ENCODE measurements around the gene ASGR2.

GRCh38 chr17:7080456-7081041, 34.1 kb downstream of the ASGR2 start:
- TF ChIP-seq POLR2A (IDR thresholded peaks at IDR 0.05): no peak
- TF ChIP-seq, protein P1, sequence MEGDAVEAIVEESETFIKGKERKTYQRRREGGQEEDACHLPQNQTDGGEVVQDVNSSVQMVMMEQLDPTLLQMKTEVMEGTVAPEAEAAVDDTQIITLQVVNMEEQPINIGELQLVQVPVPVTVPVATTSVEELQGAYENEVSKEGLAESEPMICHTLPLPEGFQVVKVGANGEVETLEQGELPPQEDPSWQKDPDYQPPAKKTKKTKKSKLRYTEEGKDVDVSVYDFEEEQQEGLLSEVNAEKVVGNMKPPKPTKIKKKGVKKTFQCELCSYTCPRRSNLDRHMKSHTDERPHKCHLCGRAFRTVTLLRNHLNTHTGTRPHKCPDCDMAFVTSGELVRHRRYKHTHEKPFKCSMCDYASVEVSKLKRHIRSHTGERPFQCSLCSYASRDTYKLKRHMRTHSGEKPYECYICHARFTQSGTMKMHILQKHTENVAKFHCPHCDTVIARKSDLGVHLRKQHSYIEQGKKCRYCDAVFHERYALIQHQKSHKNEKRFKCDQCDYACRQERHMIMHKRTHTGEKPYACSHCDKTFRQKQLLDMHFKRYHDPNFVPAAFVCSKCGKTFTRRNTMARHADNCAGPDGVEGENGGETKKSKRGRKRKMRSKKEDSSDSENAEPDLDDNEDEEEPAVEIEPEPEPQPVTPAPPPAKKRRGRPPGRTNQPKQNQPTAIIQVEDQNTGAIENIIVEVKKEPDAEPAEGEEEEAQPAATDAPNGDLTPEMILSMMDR (IDR thresholded peaks at IDR 0.05 in 4 of 5, conservative IDR thresholded peaks at IDR 0.05 in 1 of 5): no peak
